ENCODE results near the gene ADSS2.

DNA sequence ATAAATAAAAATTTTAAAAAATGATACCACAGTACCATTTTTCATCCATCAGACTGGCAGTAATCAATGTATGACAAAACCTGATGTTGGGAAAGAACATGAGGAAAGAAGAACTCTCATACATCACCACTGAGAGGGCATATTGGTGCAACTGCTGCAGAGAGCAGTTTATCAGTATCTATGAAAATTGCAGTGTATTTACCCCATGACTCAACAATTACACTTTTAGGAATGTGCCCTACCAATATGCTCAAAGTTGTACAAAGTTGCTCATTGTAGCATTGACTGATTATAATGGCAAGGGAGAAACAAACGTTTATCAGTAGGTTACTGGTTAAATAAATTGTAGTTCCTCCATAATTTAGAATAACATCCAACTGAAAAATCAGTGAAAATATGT is 46.1 kb upstream of the ADSS2 start:
- TF ChIP-seq CBX3 (IDR thresholded peaks at IDR 0.05; ENCODE audit: low read depth) (no peak), POLR2A (IDR thresholded peaks at IDR 0.05; ENCODE audit: borderline replicate concordance, extremely low read depth, insufficient read depth, insufficient read length) (no peak), POLR2AphosphoS5 (IDR thresholded peaks at IDR 0.05; ENCODE audit: low read depth, low read length) (no peak), EZH2 (IDR thresholded peaks at IDR 0.05) (no peak), SP1 (IDR thresholded peaks at IDR 0.05; ENCODE audit: low read depth) (no peak), RAD21 (IDR thresholded peaks at IDR 0.05; ENCODE audit: low read depth) (no peak), JUND (IDR thresholded peaks at IDR 0.05) (no peak)
- TF ChIP-seq, protein P1, sequence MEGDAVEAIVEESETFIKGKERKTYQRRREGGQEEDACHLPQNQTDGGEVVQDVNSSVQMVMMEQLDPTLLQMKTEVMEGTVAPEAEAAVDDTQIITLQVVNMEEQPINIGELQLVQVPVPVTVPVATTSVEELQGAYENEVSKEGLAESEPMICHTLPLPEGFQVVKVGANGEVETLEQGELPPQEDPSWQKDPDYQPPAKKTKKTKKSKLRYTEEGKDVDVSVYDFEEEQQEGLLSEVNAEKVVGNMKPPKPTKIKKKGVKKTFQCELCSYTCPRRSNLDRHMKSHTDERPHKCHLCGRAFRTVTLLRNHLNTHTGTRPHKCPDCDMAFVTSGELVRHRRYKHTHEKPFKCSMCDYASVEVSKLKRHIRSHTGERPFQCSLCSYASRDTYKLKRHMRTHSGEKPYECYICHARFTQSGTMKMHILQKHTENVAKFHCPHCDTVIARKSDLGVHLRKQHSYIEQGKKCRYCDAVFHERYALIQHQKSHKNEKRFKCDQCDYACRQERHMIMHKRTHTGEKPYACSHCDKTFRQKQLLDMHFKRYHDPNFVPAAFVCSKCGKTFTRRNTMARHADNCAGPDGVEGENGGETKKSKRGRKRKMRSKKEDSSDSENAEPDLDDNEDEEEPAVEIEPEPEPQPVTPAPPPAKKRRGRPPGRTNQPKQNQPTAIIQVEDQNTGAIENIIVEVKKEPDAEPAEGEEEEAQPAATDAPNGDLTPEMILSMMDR (IDR thresholded peaks at IDR 0.05 in 2 of 3, conservative IDR thresholded peaks at IDR 0.05 in 1 of 3; ENCODE audit: borderline replicate concordance in 1 of 3, insufficient read depth in 1 of 3, low read depth in 2 of 3, low read length in 2 of 3) = no peak
- TF ChIP-seq, protein P2, sequence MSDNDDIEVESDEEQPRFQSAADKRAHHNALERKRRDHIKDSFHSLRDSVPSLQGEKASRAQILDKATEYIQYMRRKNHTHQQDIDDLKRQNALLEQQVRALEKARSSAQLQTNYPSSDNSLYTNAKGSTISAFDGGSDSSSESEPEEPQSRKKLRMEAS (IDR thresholded peaks at IDR 0.05) = no peak
- TF ChIP-seq, protein P3, sequence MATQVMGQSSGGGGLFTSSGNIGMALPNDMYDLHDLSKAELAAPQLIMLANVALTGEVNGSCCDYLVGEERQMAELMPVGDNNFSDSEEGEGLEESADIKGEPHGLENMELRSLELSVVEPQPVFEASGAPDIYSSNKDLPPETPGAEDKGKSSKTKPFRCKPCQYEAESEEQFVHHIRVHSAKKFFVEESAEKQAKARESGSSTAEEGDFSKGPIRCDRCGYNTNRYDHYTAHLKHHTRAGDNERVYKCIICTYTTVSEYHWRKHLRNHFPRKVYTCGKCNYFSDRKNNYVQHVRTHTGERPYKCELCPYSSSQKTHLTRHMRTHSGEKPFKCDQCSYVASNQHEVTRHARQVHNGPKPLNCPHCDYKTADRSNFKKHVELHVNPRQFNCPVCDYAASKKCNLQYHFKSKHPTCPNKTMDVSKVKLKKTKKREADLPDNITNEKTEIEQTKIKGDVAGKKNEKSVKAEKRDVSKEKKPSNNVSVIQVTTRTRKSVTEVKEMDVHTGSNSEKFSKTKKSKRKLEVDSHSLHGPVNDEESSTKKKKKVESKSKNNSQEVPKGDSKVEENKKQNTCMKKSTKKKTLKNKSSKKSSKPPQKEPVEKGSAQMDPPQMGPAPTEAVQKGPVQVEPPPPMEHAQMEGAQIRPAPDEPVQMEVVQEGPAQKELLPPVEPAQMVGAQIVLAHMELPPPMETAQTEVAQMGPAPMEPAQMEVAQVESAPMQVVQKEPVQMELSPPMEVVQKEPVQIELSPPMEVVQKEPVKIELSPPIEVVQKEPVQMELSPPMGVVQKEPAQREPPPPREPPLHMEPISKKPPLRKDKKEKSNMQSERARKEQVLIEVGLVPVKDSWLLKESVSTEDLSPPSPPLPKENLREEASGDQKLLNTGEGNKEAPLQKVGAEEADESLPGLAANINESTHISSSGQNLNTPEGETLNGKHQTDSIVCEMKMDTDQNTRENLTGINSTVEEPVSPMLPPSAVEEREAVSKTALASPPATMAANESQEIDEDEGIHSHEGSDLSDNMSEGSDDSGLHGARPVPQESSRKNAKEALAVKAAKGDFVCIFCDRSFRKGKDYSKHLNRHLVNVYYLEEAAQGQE (IDR thresholded peaks at IDR 0.05; ENCODE audit: low read depth) = no peak

Measured in HCT116 (cell line).